ENCODE measurements around the gene WDR90. TPM values are rescaled to one million over a fixed set of nuclear protein-coding genes. Genes with fewer than 3 reads are reported as not detected.

WDR90 gene
- polyA plus RNA-seq, 1 donor from 2014 or later: 32.1 TPM

DNA sequence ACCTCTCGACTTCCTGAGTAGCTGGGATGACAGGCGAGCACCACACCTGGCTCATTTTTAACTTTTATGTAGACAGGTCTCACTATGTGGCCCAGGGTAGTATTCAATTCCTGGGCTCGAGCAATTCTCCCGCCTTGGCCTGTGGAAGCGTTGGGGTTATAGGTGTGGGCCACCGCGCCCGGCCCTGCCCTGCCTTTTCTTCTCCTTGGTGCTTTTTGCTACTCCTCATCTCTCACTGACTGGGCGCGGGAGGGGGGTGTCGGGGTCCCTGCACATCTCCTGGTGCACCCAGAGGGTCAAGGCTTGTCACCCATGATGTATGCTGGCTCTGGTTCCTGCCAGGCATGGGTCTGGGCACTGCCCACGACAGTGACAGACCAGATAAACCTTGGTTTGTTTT lies 4.6 kb upstream of the WDR90 start:
- Histone ChIP-seq H2AFZ (ENCODE audit: low read depth, low read length) (no peak overlapping the region), H3F3A (ENCODE audit: insufficient read depth, low read length, poor library complexity, severe bottlenecking) (no peaks in the 10 kb centered on the region), H3K9me2 (ENCODE audit: insufficient read depth, low read length) (no peaks in the 10 kb centered on the region), H3K79me2 (replicated peaks; ENCODE audit: insufficient read depth, low read length) (no peaks in the 10 kb centered on the region), H3K36me3 (ENCODE audit: insufficient read depth, low read length) (no peaks in the 10 kb centered on the region), H3K9ac (ENCODE audit: low read length) (no peak overlapping the region), H3K4me3 (ENCODE audit: low read length) (no peak overlapping the region), H3K27ac (ENCODE audit: low read length) (no peak overlapping the region), H3K27me3 (ENCODE audit: insufficient read depth, low read depth, low read length) (no peaks in the 10 kb centered on the region), H3K9me3 (ENCODE audit: low read length) (no peaks in the 10 kb centered on the region), H4K20me1 (ENCODE audit: insufficient read depth) (no peaks in the 10 kb centered on the region), H3K4me2 (ENCODE audit: low read length) (no peak overlapping the region)
- TF ChIP-seq EP300 (conservative IDR thresholded peaks at IDR 0.05; ENCODE audit: poor library complexity, severe bottlenecking): no peak
- no peak for TF ChIP-seq TAF1 (IDR thresholded peaks at IDR 0.05; ENCODE audit: low read depth)
- TF ChIP-seq MXI1 (conservative IDR thresholded peaks at IDR 0.05; ENCODE audit: poor library complexity, severe bottlenecking): no peak
- TF ChIP-seq RAD21 (conservative IDR thresholded peaks at IDR 0.05): no peak
- TF ChIP-seq, protein P1, sequence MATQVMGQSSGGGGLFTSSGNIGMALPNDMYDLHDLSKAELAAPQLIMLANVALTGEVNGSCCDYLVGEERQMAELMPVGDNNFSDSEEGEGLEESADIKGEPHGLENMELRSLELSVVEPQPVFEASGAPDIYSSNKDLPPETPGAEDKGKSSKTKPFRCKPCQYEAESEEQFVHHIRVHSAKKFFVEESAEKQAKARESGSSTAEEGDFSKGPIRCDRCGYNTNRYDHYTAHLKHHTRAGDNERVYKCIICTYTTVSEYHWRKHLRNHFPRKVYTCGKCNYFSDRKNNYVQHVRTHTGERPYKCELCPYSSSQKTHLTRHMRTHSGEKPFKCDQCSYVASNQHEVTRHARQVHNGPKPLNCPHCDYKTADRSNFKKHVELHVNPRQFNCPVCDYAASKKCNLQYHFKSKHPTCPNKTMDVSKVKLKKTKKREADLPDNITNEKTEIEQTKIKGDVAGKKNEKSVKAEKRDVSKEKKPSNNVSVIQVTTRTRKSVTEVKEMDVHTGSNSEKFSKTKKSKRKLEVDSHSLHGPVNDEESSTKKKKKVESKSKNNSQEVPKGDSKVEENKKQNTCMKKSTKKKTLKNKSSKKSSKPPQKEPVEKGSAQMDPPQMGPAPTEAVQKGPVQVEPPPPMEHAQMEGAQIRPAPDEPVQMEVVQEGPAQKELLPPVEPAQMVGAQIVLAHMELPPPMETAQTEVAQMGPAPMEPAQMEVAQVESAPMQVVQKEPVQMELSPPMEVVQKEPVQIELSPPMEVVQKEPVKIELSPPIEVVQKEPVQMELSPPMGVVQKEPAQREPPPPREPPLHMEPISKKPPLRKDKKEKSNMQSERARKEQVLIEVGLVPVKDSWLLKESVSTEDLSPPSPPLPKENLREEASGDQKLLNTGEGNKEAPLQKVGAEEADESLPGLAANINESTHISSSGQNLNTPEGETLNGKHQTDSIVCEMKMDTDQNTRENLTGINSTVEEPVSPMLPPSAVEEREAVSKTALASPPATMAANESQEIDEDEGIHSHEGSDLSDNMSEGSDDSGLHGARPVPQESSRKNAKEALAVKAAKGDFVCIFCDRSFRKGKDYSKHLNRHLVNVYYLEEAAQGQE (IDR thresholded peaks at IDR 0.05; ENCODE audit: borderline replicate concordance): no peak
- TF ChIP-seq, protein P2, sequence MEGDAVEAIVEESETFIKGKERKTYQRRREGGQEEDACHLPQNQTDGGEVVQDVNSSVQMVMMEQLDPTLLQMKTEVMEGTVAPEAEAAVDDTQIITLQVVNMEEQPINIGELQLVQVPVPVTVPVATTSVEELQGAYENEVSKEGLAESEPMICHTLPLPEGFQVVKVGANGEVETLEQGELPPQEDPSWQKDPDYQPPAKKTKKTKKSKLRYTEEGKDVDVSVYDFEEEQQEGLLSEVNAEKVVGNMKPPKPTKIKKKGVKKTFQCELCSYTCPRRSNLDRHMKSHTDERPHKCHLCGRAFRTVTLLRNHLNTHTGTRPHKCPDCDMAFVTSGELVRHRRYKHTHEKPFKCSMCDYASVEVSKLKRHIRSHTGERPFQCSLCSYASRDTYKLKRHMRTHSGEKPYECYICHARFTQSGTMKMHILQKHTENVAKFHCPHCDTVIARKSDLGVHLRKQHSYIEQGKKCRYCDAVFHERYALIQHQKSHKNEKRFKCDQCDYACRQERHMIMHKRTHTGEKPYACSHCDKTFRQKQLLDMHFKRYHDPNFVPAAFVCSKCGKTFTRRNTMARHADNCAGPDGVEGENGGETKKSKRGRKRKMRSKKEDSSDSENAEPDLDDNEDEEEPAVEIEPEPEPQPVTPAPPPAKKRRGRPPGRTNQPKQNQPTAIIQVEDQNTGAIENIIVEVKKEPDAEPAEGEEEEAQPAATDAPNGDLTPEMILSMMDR (IDR thresholded peaks at IDR 0.05; ENCODE audit: poor library complexity, severe bottlenecking): no peak
- no peak for TF ChIP-seq SMC3 (conservative IDR thresholded peaks at IDR 0.05; ENCODE audit: poor library complexity)
- TF ChIP-seq POLR2AphosphoS5 (IDR thresholded peaks at IDR 0.05): no peak
- no peak for TF ChIP-seq EZH2 (IDR thresholded peaks at IDR 0.05; ENCODE audit: borderline replicate concordance, insufficient read depth, low read length, poor library complexity, severe bottlenecking)

DNA sequence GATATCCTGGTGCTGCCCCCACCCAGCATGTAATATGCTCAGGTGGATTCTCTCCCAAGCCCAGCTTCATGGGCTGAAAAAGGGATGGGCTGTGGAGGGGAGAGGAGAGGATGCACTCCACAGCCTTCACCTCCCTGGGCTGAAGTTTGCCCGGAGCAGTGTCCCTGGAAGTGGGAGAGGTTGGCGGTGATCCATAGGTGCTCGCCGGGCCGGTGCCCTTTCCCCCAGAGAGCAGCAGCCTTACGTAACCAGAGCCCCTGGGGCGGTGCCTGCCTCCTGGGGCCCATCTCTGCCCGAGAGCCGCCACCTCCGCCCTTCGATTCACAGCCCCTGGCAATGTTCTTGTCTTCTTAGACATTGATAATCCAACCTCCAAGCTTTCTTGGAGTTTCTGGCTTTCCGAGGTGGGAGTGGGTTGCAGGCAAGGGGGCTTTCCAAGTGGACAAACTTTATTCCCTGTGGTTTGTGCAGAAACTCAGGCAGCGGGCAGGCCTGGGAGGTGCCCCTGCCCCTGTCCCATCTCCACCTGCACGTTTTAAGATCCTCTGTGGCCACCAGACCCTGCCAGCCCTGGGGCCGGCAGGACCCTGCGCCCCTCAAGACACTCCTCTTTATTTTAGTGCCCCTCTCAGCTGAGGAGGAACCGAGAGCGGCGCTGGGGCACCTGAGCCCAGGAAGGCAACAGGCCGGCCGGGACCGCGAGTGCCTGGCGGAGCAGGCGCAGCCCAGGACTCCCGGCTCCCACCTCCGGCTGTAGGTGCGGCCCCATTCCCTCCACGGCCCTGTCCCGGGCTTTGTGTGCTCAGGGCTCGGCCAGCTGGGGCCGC lies 3.1 kb upstream of the WDR90 start:
- H3K27me3 ChIP-seq (ENCODE audit: insufficient read depth, low read depth, low read length): no peaks in the 10 kb centered on the region
- H2AFZ ChIP-seq (ENCODE audit: low read depth, low read length): no peak overlapping the region
- H3K9me3 ChIP-seq (ENCODE audit: low read length): no peaks in the 10 kb centered on the region
- no peaks in the 10 kb centered on the region for H3F3A ChIP-seq (ENCODE audit: insufficient read depth, low read length, poor library complexity, severe bottlenecking)
- H3K27ac ChIP-seq (ENCODE audit: low read length): no peak overlapping the region
- TF ChIP-seq, protein P1 (IDR thresholded peaks at IDR 0.05; ENCODE audit: borderline replicate concordance): no peak
- TF ChIP-seq POLR2AphosphoS5 (IDR thresholded peaks at IDR 0.05) (no peak), EP300 (conservative IDR thresholded peaks at IDR 0.05; ENCODE audit: poor library complexity, severe bottlenecking) (no peak), TAF1 (IDR thresholded peaks at IDR 0.05; ENCODE audit: low read depth) (no peak), RAD21 (conservative IDR thresholded peaks at IDR 0.05) (no peak), SMC3 (conservative IDR thresholded peaks at IDR 0.05; ENCODE audit: poor library complexity) (no peak), EZH2 (IDR thresholded peaks at IDR 0.05; ENCODE audit: borderline replicate concordance, insufficient read depth, low read length, poor library complexity, severe bottlenecking) (no peak), MXI1 (conservative IDR thresholded peaks at IDR 0.05; ENCODE audit: poor library complexity, severe bottlenecking) (no peak)
- TF ChIP-seq, protein P2 (IDR thresholded peaks at IDR 0.05; ENCODE audit: poor library complexity, severe bottlenecking): no peak
- no peaks in the 10 kb centered on the region for H3K79me2 ChIP-seq (replicated peaks; ENCODE audit: insufficient read depth, low read length)
- H3K4me3 ChIP-seq (ENCODE audit: low read length): no peak overlapping the region
- H4K20me1 ChIP-seq (ENCODE audit: insufficient read depth): no peaks in the 10 kb centered on the region
- no peak overlapping the region for H3K9ac ChIP-seq (ENCODE audit: low read length)
- H3K4me2 ChIP-seq (ENCODE audit: low read length): no peak overlapping the region
- no peaks in the 10 kb centered on the region for H3K36me3 ChIP-seq (ENCODE audit: insufficient read depth, low read length)
- no peaks in the 10 kb centered on the region for H3K9me2 ChIP-seq (ENCODE audit: insufficient read depth, low read length)

Measured in neural cell (in vitro differentiated cells).